Panc1 (cell line): ENCODE results near the gene CPLX3. TPM values are rescaled to one million over a fixed set of nuclear protein-coding genes. Genes with fewer than 3 reads are reported as not detected.
A peak's percentile ranks its signal among the peaks of the same experiment; 100 is the strongest.

ENCODE experiments used
- ATAC-seq: fragments of 200-7000 bp; cut with Tn5 transposase; 2 replicates; pipeline ENCODE4 v1.9.1; 2020; ENCODE audit warnings: mild to moderate bottlenecking, moderate library complexity
- BruUV-seq: library from RNA; stranded (reverse); fragments of 400-500 nt; replicated peaks from 2 replicates; lab custom pipeline; 2021; lab: Mats Ljungman, UMichigan
- CTCF ChIA-PET: fragments of 300-600 bp; sonication (Branson Sonifier 250); formaldehyde crosslinking; loops from one replicate; lab custom pipeline; 2022; ENCODE audit warnings: antibody characterized with exemption; lab: Charles Lee
- POLR2A ChIA-PET: fragments of 300-600 bp; sonication (Branson Sonifier 250); formaldehyde crosslinking; loops from one replicate; lab custom pipeline; 2022; ENCODE audit warnings: antibody characterized with exemption; lab: Charles Lee
- DNase-seq: peaks from one replicate; pipeline ENCODE4 v3.0.0-alpha.2; 2010; ENCODE audit warnings: low read depth, low spot score
- H3K27ac ChIP-seq: 2 replicates; pipeline ENCODE4 v1.5.1; 2011; ENCODE audit warnings: mild to moderate bottlenecking, low read length, inconsistent platforms
- H3K27me3 ChIP-seq: fragments of 200-500 bp; sonication (Bioruptor generic); 2 replicates; pipeline ENCODE4 v1.6.0; 2014; ENCODE audit warnings: low read length, inconsistent platforms; ENCODE audit not compliant: control insufficient read depth, insufficient read depth
- H3K36me3 ChIP-seq: fragments of 200-500 bp; sonication (Bioruptor generic); 2 replicates; pipeline ENCODE4 v1.5.1; 2014; ENCODE audit warnings: inconsistent platforms, mild to moderate bottlenecking, low read length, moderate library complexity; ENCODE audit not compliant: control insufficient read depth, insufficient read depth
- H3K4me1 ChIP-seq: 2 replicates; pipeline ENCODE4 v1.5.1; 2011; ENCODE audit warnings: inconsistent platforms, mild to moderate bottlenecking, low read length, moderate library complexity; ENCODE audit not compliant: control insufficient read depth, insufficient read depth
- H3K4me3 ChIP-seq, 2 experiments: 2 replicates each; pipeline ENCODE4 v1.5.1; 2011 to 2012; ENCODE audit warnings: low read depth in 2 of 2, low read length in 2 of 2, mild to moderate bottlenecking in 2 of 2, inconsistent platforms in 1 of 2, moderate library complexity in 1 of 2
- H3K9me3 ChIP-seq: fragments of 200-500 bp; sonication (Bioruptor generic); 2 replicates; pipeline ENCODE4 v1.5.1; 2014; ENCODE audit warnings: low read depth, mild to moderate bottlenecking, inconsistent platforms, low read length, moderate library complexity; ENCODE audit not compliant: control insufficient read depth, insufficient read depth
- CTCF ChIP-seq: fragments of 450-650 bp; IDR thresholded peaks from 2 replicates; pipeline ENCODE4 v1.5.1; 2017; ENCODE audit warnings: mild to moderate bottlenecking
- POLR2AphosphoS5 ChIP-seq: IDR thresholded peaks from 2 replicates; pipeline ENCODE4 v1.6.1; 2012; ENCODE audit warnings: mild to moderate bottlenecking, low read depth, low read length, moderate library complexity
- REST ChIP-seq, 2 experiments: IDR thresholded peaks; 2 replicates each; pipeline ENCODE4 v1.6.1; 2011 to 2012; ENCODE audit warnings: low read depth in 2 of 2, control low read depth in 1 of 2, low read length in 1 of 2, mild to moderate bottlenecking in 1 of 2, moderate library complexity in 1 of 2; ENCODE audit not compliant: insufficient read depth in 1 of 2
- SIN3A ChIP-seq: IDR thresholded peaks from 2 replicates; pipeline ENCODE4 v1.6.1; 2012; ENCODE audit warnings: low read depth, mild to moderate bottlenecking, low read length, moderate library complexity, borderline replicate concordance; ENCODE audit not compliant: insufficient read depth
- TCF7L2 ChIP-seq: IDR thresholded peaks from 2 replicates; pipeline ENCODE4 v1.6.1; 2011; ENCODE audit warnings: mild to moderate bottlenecking, low read depth, low read length, inconsistent platforms
- in situ Hi-C: cut with HindIII; loops from 2 replicates; pipeline ENCODE4 v1.10.0; 2016; ENCODE audit warnings: low sequenced_read_pairs, low pct_unique_long_range_greater_than_20kb
- intact Hi-C: fragments of 100-400 bp; cut with micrococcal nuclease; formaldehyde crosslinking; loops from one replicate; pipeline ENCODE4 v1.10.0; 2022; ENCODE audit not compliant: unreplicated experiment
- total RNA-seq: library from RNA; stranded (reverse); gene quantifications from one replicate; pipeline ENCODE4 v1.2.1, GENCODE V29; 2021; ENCODE audit not compliant: unreplicated experiment

Gene CPLX3
- total RNA-seq, 1 experiment from 2014 or later, result not detected

GRCh38 chr15:74872702-74873035 lies 46.2 kb downstream of the CPLX3 start:
- no peak for TF ChIP-seq REST (IDR thresholded peaks at IDR 0.05; ENCODE audit: insufficient read depth in 1 of 2, low read depth in 2 of 2, low read length in 1 of 2)
- Histone ChIP-seq H3K4me3 (peak overlapping the region; percentile 85 to 98), H3K27me3 (no peaks in the 10 kb centered on the region), H3K27ac (peak overlapping the region; percentile 88), H3K9me3 (no peaks in the 10 kb centered on the region), H3K4me1 (peaks cover 19% of the 10 kb centered on the region), H3K36me3 (no peaks in the 10 kb centered on the region)
- intact Hi-C loops, result no loop called here
- POLR2A ChIA-PET, result no interaction called here
- DNase-seq, result no peak
- CTCF ChIA-PET, result no interaction called here
- TSS peak; percentile 78 for BruUV-seq
- in situ Hi-C loops, result no loop called here
- peak; percentile 3; the same call in 1 of the 2 replicates for ATAC-seq

GRCh38 chr15:74873036-74873755 lies 46.8 kb downstream of the CPLX3 start, which contains the start of gene SCAMP2:
Gene SCAMP2, minus strand, starts transcription at chr15:74873365. Its CDS starts 110 bp downstream, at chr15:74873255.
- in situ Hi-C loops, result no loop called here
- Histone ChIP-seq H3K27ac (peak within 1 kb of the TSS; percentile 88), H3K36me3 (no peaks in the 10 kb centered on the region), H3K27me3 (no peaks in the 10 kb centered on the region), H3K4me1 (peaks cover 14% of the 10 kb centered on the region), H3K4me3 (peak within 1 kb of the TSS; percentile 85 to 98), H3K9me3 (no peaks in the 10 kb centered on the region)
- ATAC-seq (peak; percentile 99), DNase-seq (peak; percentile 81)
- intact Hi-C loops, result no loop called here
- TF ChIP-seq POLR2AphosphoS5 (peak; percentile 96), SIN3A (peak; percentile 87; the same call in 1 of the 2 replicates), TCF7L2 (no peak)
- POLR2A ChIA-PET, result interaction anchor here (0.6 kb wide), 2 partner anchors 8 to 44 kb away, joined by 5 to 7 read pairs; no protein-coding TSS in a partner anchor
- BruUV-seq, result no TSS peak
- CTCF ChIA-PET, result no interaction called here

GRCh38 chr15:74873756-74874424 lies 47.5 kb downstream of the CPLX3 start:
- TF ChIP-seq POLR2AphosphoS5 (no peak), CTCF (no peak), REST (IDR thresholded peaks at IDR 0.05; ENCODE audit: insufficient read depth in 1 of 2, low read depth in 2 of 2, low read length in 1 of 2) (no peak), SIN3A (no peak), TCF7L2 (no peak)
- no peak for DNase-seq
- Histone ChIP-seq H3K36me3 (no peaks in the 10 kb centered on the region), H3K4me3 (peak overlapping the region; percentile 85 to 98), H3K27me3 (no peaks in the 10 kb centered on the region), H3K27ac (peak overlapping the region; percentile 81), H3K9me3 (no peaks in the 10 kb centered on the region), H3K4me1 (peaks cover 14% of the 10 kb centered on the region)
- intact Hi-C loops (no loop called here), in situ Hi-C loops (no loop called here)
- peak; percentile 61 for ATAC-seq
- ChIA-PET CTCF (no interaction called here), POLR2A (interaction anchor here (0.6 kb wide), 1 partner anchor 9 kb away, joined by 7 read pairs; no protein-coding TSS in a partner anchor)
- BruUV-seq, result no TSS peak
